ENCODE data around the gene RDH8.

Gene RDH8

GRCh38 chr19:10013316-10013715 lies at the start of gene RDH8:
Gene RDH8 (plus strand): TSS chr19:10013483. CDS start chr19:10013498, 15 bp downstream.
- no peak for FAIRE-seq

- no peak for FAIRE-seq
Observed at GRCh38 chr19:9966024-9966423, 47.3 kb upstream of the RDH8 start.

GRCh38 chr19:9966448-9966847 lies 46.8 kb upstream of the RDH8 start:
- FAIRE-seq = no peak

- no peak for FAIRE-seq
Observed at GRCh38 chr19:9967326-9967725, 46.0 kb upstream of the RDH8 start.

- FAIRE-seq = no peak
Observed at GRCh38 chr19:9968820-9969687, 44.2 kb upstream of the RDH8 start.

GRCh38 chr19:9969688-9969975 lies 43.7 kb upstream of the RDH8 start:
- no peak for FAIRE-seq

- no peak for FAIRE-seq
Observed at GRCh38 chr19:9970481-9970880, 42.8 kb upstream of the RDH8 start.

GRCh38 chr19:9971166-9971897 lies 42.0 kb upstream of the RDH8 start:
- no peak for FAIRE-seq

- no peak for FAIRE-seq
Observed at GRCh38 chr19:9972103-9972502, 41.2 kb upstream of the RDH8 start.

- no peak for FAIRE-seq
Observed at GRCh38 chr19:9981406-9982260, 31.6 kb upstream of the RDH8 start.

- FAIRE-seq = no peak
Observed at GRCh38 chr19:9986787-9987281, 26.4 kb upstream of the RDH8 start.

- FAIRE-seq = no peak
Observed at GRCh38 chr19:9989504-9989903, 23.8 kb upstream of the RDH8 start.

GRCh38 chr19:9991425-9992191 lies 21.7 kb upstream of the RDH8 start:
- FAIRE-seq = no peak

GRCh38 chr19:9995084-9995483 lies 18.2 kb upstream of the RDH8 start:
- no peak for FAIRE-seq

GRCh38 chr19:9995999-9996398 lies 17.3 kb upstream of the RDH8 start:
- no peak for FAIRE-seq

GRCh38 chr19:9996541-9996940 lies 16.7 kb upstream of the RDH8 start:
- FAIRE-seq = no peak

- no peak for FAIRE-seq
Observed at GRCh38 chr19:10000171-10000826, 13.0 kb upstream of the RDH8 start.

- no peak for FAIRE-seq
Observed at GRCh38 chr19:10001899-10002298, 11.4 kb upstream of the RDH8 start.

GRCh38 chr19:10003271-10003670 lies 10.0 kb upstream of the RDH8 start:
- FAIRE-seq = no peak

- FAIRE-seq = no peak
Observed at GRCh38 chr19:10004617-10005016, 8.7 kb upstream of the RDH8 start.

GRCh38 chr19:10005632-10006334 lies 7.5 kb upstream of the RDH8 start:
- FAIRE-seq = no peak
